Gastrocnemius medialis (tissue), 4 donors: ENCODE data around the gene APEH.

ENCODE experiments used
- POLR2A ChIP-seq, 2 donors: fragments of 450-650 bp; IDR thresholded peaks; one replicate each; pipeline ENCODE4 v1.6.1; 2017; ENCODE audit warnings: antibody characterized with exemption in 2 of 2, mild to moderate bottlenecking in 2 of 2, moderate library complexity in 2 of 2
- TF ChIP-seq, protein P1 (sequence below), 5 experiments: fragments of 450-650 bp in 3 of 5; fragments of 200-600 bp in 2 of 5; sonication (generic) in 2 of 5; IDR thresholded peaks in 4 of 5; conservative IDR thresholded peaks in 1 of 5; 1 replicate in 4 of 5; 2 replicates in 1 of 5; pipeline ENCODE4 v1.5.1; 2016 to 2019; ENCODE audit warnings: antibody characterized with exemption in 5 of 5, mild to moderate bottlenecking in 3 of 5, moderate library complexity in 3 of 5

DNA sequence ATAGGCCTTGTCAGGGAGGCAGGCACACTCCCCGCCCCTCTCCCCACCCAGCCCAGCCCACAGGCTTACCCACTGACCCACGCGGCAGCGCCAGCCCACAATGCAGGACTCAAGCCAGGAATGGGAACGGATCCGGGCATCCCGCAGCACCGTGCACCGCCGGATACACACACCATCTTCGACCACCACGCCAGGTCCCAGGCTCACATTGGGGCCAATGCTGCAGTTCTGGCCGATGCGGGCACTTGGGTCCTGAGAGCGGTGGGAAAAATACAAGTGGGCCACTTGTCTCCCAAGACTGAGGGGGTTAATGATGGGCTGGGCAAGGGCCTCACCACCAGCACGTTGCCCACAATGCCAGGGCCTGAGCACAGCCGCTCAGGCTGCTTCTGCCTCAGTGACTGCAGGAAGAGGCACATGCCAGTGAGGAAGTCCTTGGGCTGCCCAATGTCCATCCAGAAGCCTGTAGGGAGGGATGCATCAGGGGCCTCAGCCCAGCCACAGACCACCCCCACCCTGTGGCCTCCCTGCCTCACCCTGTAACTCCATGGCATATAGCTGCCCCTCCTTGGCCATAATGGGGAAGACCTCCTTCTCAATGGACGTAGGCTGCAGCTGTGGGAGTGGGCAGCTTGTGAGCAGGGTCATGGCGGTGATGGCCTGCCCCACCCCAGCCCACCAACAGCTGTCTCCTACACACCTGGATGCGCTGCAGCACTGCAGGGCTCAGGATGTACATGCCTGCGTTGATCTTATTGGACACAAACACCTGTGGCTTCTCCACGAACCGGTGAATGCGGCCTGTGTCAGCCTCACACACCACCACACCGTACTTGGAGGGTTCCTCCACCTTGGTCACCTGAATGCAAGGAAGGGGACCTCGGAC lies 48.0 kb downstream of the APEH start:
- TF ChIP-seq POLR2A (IDR thresholded peaks at IDR 0.05) = no peak
- TF ChIP-seq, protein P1, sequence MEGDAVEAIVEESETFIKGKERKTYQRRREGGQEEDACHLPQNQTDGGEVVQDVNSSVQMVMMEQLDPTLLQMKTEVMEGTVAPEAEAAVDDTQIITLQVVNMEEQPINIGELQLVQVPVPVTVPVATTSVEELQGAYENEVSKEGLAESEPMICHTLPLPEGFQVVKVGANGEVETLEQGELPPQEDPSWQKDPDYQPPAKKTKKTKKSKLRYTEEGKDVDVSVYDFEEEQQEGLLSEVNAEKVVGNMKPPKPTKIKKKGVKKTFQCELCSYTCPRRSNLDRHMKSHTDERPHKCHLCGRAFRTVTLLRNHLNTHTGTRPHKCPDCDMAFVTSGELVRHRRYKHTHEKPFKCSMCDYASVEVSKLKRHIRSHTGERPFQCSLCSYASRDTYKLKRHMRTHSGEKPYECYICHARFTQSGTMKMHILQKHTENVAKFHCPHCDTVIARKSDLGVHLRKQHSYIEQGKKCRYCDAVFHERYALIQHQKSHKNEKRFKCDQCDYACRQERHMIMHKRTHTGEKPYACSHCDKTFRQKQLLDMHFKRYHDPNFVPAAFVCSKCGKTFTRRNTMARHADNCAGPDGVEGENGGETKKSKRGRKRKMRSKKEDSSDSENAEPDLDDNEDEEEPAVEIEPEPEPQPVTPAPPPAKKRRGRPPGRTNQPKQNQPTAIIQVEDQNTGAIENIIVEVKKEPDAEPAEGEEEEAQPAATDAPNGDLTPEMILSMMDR (IDR thresholded peaks at IDR 0.05 in 4 of 5, conservative IDR thresholded peaks at IDR 0.05 in 1 of 5) = no peak
